HG02623 (cell line): Measurements from ENCODE around the gene CXCR2.
"Not testable (repeated sequence)": the region's sequence is repeated elsewhere in the genome, so short reads cannot be mapped to it uniquely, and the experiment has no call there.

ENCODE experiments used
- ATAC-seq: cut with Tn5 transposase; IDR thresholded peaks from one replicate; pipeline ENCODE4 v1.9.1; 2021; ENCODE audit warnings: moderate library complexity; ENCODE audit not compliant: unreplicated experiment

CXCR2 gene

DNA sequence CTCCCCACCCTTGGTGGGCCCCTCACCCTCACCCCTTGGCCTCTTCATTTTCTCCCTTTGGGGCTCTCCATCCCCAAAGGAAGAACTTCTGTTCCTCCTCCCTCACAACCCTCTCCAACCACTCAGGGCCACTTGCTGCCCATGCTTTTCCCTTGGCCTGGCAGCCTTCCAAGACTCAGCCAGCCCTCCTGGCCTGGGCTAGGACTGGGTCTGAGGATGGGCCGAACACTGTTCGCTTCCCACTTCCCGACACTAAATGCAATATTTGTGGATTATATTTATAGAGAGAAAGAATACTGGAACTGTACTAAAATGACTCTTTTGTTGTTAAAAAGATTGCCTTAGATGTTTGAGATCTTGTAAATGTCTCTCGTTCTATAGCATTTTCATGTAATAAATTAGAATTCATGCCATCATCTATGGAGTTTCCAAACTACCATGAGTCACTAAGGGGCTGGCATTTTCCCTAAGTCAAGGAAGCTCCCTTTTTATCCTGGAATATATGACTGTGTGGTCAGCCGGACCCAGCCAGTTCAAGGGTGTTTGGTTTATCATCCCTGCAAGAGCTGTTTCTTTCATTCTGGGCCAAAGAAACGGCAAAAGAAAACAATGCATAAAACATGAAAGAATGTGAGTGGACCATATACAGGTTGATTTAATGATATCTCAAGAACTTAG is 3.8 kb downstream of the CXCR2 start:
- ATAC-seq = no peak

DNA sequence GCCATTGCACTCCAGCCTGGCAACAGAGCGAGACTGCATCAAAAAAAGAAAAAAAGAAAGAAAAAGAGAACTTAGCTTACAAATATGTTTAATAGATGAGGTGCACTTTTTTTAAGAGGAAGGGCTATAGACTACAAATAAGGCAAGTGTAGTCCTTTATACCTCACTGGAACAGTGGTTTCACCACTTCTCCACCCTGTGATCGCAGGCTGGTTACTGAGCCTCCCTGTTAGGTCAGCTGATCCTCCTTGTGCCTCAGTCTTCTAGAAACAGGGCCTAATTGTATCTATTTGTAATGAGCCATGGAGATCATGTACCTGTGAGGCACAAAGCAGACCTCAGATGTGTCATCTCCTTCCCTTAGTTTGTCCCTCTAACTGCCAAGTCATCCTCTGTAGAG is 4.5 kb downstream of the CXCR2 start:
- no peak for ATAC-seq

DNA sequence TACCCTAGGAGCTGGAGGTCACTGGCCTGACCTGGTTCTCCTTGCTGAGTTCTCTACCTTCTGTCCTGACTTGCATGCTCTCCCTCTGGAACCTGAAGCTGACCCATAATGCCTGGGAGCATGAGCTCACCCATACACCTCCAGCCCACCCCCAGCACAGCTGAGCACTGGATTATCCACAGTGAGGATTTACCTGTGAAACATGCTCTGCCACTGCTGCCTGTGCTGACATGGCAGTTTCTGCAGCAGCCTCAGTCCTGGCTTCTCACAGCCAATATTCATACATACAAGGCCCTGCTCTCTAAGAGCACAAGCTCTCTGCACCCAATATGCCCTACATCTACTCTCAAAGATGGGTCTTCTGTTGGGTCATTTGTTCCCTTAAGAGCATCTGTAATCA is 5.0 kb downstream of the CXCR2 start:
- no peak for ATAC-seq

DNA sequence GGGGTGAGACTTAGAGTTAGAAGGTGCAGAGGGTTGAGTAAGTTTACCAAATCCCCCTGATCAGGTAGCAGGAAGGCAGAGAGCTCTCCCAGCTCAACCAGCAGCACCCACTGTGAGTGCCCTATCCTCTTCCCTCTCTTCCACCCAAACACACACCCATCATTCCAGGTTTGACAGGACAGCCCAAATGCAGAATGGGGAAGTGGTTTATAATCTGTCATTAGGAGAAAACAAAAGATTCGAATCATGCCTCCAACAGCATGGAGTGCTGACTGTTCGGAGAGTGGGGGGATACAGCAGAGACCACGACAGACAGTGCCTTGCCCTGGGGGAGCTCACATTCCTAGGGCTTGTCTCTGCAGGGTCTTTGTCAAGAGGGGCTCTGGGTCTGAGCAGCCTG is 11.7 kb downstream of the CXCR2 start:
- ATAC-seq = no peak

DNA sequence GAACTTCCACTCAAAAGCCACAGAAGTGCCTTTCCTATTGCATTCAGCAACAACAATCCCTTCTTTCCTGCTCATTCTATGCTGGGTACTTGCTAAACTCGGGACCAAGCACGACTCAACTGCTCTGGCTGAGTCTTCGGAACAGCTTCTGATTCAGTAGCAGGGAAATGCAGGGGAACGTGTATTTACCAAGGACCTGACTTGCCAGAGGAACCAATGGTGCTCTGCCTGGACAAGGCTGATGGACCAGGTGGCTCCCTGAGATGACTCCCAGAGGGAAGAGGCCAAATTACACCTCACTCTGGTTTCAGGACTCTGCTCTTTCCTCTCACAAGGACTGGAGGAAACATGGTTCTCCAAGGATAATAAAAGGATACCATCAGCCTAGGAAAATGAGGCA is 12.2 kb downstream of the CXCR2 start:
- no peak for ATAC-seq

DNA sequence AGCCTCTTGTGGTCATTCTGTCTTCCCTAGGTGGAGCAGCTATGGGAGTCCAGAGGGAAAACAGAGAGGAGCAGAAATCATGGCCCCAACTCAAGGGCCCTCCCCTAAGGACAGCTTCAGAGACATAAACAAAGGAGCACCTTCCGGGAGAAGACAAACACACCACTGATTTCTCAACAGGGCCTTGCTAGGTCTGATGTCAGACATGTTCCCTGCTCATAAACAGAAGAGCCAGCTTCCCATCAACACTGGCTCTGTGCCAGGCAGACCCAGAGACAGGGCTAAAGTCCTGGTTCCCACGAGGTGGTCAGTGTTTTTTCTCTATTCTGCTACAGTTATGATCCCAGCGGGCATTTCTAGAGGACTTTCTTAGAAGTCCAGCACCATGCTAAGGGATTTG is 19.3 kb downstream of the CXCR2 start:
- no peak for ATAC-seq

DNA sequence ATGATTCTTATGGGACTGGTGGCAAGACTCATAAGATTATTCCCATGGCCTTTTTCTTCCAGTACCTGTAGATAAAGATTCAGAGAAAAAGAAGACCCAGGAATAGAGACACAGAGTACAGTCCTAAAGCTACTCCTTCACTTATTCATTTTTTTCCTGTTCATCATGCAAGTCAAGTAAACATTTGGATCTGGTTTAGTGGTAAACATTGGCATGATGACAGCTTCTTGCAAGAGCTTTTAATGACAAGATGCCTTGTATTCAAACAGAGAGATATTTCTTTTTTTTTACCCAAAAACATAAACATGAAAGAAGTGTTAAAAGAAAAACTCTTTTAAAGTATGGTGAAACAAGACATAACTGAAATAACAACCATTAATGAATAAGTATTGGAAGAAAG is 20.2 kb downstream of the CXCR2 start:
- ATAC-seq = no peak

DNA sequence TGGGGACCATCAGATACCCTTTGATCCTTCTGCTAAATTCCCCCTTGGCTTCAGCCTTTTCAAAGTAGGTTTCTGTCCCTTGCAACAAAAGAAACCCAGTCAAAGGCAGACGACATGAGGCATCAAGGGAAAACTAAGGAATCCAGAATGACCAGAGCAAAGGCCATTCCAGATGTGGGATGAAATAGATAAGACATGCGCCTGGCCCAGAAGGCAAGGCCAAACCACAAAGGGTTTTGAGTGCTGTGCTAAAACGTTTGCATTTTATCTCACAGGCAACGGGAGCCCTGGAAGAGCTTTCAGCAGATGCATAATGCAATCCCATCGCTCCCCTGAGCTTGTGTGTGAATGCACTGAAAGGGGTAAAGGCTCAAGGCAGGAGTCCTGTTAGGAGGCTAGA is 23.3 kb downstream of the CXCR2 start:
- ATAC-seq = no peak

DNA sequence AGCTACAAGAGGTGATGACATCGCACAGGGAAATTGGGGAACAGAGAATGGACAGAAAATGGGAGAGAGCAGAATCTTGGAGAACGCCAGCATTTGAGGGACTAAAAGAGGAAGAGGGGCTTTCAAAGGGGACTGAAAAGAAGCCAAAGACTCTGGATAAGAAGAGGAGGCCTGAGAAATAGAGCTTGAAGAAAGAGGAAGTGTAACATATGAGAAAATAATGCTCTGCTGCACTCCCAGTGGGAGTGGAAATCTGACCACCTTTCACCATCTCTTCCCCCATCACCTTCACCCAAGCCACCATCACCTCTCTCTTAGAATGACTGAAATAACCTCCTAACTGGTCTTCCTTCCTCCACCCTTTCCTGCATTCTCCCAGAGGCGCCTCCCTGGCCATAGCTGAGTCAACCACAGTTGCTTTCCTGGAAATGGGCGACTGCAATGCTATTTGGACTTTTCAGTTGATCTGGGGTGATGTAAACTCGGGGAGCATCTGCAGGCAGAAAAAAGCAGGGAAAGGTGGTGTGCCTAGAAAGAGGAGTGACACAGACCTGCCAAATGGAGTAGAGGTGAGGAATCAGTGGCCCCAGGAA is 24.1 kb downstream of the CXCR2 start:
- ATAC-seq = no peak

DNA sequence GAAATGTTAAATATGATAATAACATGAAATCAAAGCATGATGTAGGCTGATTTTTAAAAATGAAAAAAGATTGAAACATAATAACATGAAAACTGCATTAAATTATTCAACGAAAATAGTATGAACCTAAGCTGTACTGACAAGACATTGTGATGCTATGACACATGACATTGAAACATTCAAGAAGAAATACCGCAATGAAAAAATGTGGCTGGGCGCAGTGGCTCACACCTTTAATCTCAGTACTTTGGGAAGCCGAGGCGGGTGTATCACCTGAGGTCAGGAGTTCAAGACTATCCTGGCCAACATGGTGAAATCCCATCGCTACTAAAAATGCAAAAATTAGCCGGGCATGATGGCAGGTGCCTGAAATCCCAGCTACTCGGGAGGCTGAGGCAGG is 26.3 kb downstream of the CXCR2 start:
- ATAC-seq = no peak

DNA sequence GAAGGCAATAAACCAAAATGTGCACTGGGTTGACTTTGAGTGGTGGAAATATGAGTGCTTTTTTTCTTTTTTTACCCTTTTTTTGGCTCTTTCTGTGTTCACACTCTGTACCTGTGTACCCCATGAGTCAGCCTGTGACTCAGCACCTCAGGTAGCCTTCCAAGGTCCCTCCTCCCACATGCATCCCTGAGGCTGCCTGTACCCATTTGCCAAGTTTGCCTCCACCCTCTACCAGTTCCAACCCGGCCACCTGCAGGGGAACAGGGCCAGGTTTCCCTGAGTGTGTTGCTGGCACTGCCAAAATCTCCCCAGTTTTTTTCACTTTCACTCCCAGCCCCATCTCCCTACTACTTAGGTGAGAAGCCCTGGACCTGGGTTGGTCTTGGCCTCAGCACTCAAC is 26.9 kb downstream of the CXCR2 start:
- no peak for ATAC-seq

DNA sequence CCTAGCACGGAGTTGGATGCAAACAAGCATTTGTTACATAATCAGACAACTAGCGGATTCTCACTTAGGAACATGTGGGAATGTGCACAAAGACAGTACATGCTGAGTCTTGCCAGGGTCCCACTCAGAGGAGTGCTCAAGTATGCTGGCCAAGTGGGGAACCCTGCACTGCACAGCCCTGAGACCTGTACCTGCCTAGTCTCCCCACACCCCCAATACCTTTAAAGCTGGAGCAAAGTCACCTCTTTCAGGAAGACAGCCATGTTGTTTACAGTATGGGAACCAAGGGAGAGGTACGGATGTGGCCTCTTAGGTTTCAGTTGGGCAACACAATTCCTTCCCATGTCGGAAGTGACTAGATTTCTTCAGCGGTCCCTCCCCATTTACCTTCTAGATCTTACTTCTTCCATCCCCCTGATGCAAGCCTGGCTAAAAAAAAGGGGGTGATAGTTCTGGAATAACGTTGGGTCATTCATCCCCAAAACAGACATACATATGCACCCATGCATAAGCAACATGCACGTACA is 30.2 kb downstream of the CXCR2 start:
- no peak for ATAC-seq

DNA sequence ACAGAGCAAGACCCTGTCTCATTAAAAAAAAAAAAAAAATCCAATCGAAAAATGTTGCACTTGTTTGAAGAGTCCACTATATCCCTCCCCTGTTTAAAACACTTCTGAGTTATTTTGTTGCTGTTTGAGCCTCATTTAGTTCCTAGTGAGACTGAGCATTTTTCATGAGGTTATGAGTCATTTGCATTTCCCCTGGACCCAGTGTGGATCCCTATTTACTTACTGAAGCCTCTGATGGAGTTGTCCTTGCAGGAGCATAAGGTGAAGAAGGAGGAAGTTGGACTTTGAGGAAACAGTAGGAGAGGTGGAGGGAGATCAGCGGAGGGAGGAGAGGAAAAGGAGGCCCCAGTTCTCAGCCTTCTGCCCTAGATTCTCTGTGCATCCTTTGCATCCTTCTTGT is 35.8 kb downstream of the CXCR2 start:
- no peak for ATAC-seq

DNA sequence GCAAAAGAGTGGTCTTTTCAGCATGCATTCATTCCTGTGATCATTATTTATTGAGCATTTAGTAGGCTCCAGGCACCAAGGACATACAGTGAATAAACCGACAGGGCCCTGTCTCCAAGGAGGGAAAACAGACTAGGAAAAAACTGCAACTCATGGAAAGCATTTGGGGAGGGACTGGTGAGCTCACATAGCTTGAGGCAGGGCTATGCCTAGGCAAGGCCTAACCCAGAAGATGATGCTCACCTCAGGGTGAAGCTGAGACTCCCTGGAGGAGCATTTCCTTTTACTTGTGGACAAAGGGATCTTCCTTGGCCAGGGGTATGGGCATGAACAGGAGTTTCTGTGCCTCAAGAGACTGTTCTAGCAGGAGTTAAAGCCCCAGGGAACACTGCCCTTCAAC is 37.0 kb downstream of the CXCR2 start:
- no peak for ATAC-seq

DNA sequence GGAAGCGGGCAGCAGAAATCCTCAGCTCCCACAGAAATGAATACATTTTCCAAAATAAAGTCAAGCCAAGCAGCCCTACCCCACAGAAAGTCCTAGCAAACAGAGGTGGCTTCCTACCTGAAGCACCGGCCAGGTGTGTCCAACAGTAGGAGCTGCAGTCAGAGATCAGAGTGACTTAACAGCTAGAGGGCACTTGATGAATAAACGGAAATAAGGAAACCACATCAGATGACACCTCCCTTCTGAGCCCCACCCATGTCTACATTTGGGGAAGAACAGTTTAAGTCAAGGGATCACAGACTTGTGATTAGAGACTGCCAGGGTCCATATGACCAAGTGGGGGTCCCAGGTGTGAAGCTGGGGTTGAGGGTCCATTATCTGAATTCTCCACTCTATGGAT is 41.0 kb downstream of the CXCR2 start, which contains the start of gene CXCR1:
Gene CXCR1 (minus strand): TSS at position 172 of the 400 bp plus-strand sequence. CDS start 1,751 bp downstream, outside the sequence.
- no peak for ATAC-seq

DNA sequence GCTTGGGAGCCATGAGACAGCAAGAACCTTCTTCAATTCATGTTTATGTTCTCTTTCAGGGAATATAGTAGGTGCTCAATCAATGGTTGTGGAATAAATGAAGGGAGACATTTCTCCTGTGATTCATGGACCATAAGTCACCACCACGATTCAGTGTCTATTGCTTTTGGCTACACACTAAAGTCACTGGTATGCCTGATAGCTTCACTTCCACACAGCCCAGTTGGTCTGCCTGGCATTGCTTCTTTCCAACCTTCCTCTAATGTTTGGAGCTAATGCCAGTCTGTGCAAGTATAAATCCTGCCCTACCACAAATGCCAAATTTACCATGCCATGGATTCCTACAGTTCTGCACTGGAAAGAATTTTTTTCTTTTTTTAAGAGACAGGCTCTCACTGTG is 42.2 kb downstream of the CXCR2 start:
- ATAC-seq = no peak

DNA sequence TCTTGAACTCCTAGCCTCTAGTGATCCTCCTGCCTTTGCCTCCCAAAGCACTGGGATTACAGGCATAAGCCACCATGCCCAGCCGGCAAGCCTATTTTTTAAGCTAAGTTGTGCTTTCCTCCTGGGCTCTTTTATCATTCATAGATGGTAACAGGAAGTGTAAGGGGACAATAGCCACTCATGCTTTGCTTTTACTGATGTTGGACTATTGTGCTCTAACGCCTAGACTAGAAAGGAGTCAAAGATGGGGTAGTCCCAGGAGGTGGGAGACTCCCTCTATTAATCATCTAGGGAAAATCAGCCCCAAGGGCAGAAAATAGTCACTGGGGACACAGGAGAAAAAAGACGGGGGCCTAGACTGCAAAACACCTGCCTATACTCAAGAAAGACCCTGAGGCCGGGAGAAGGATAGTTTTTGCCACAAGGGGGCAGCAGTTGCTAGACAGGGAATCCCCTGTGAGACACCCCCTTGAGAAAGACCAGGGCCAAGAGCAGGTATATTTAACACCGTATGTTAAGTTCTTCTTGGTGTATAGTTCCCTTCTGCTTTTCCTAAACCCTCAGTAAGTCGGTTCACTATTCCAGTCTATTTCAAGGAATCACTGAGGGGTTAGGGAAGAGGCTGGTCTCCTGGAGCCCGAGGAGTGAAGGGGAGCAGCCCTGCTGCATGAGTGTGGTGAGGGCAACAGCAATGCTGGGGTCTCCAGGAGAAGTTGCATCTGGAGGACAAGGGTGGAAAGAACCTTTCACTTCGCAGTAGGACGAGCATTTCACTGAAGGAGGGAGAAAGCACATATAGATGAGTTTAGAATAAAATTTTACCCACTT is 43.0 kb downstream of the CXCR2 start:
- ATAC-seq = no peak

DNA sequence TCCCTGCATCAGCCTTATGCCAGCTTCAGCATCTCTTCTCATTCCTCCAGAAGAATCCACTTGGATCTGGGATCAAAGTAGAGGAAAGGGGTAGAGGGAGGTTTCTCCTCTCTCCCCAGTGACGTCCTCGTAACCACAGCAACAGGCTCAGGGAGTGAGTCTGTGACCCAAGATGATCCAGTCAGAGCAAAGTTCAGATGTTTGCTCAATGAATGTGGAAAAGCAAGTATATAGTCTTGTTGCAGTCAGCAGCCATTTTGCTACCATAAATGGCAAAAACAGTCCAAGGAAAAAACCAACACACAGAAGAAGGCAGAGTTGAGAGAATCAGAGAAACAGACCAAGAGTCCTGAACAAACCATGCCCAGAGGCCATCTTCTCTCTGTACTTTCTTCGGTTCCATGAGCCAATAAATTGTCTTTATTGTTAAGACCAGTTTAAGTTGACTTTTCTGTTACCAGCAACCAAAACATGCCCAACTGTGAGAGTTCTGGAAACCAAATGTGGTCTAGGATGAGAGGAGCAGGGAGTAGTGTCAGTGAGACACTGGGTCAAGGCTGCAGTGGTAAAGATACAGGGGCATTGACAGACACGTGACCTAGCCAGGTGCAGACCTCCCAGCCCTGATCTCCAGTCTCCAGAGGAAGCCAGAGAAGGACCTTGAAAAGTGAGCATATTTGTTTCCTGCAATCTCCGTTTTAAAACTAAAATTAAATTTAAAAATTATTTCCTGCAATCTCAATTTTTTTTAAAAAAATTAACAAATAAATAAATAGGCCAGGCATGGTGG is 44.1 kb downstream of the CXCR2 start:
- no peak for ATAC-seq

DNA sequence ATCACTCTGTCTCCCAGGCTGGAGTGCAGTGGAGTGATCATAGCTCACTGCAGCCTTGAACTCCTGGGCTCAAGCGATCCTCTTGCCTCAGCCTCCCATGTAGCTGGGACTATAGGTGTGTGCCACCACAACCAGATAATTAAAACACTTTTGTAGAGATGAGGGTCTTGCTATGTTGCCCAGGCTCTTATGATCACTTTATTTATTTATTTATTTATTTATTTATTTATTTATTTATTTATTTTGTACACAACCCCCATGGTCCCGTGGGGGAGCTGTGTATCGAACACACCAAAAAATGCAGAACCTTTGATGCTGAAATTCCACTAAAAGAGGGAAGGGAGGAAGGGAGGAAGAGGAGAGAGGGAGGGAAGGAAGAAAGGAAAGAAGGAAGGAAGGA is 45.9 kb downstream of the CXCR2 start:
- ATAC-seq = not testable (repeated sequence)

DNA sequence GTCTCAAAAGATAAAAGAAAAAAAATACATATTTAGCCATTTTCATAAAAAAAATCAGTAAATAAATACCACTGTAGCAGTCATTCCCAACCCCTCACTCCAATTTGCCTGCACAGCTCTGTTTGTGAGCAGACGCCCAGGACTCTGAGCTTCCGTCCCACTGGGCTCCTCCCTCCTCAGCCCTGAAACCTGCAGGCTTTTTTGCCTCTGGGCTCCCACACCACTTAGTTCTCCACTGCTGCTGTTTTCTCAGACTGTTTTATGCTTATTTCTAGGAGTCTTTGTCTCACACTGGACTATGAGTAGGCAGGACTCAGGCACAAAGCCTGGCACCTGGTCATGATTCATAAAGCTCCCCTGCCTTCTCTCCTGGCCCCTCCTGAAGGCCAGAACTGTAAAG is 47.0 kb downstream of the CXCR2 start:
- ATAC-seq = no peak

DNA sequence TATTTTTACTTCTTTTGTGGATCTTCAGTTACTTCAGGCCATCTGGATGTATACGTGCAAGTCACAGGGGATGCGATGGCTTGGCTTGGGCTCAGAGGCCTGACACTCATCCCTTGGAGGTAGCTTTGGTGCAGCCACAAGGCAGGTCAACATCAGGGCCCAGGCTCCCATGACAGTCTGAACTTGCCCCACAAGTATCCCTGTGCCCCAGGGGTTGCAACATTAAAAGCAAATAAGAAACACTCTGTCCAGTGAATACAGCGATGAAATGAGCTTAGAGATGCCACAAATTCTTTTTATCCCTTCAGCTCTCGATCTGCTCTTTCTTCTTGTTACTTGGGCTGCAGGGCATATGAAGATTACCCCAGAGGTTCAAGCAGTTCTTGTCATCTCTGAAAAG is 54.0 kb downstream of the CXCR2 start:
- ATAC-seq = no peak
